CD8-positive, alpha-beta memory T cell (primary cell): ENCODE measurements around the gene HEATR3. TPM values are rescaled to one million over a fixed set of nuclear protein-coding genes. Genes with fewer than 3 reads are reported as not detected.

Experiments
- CTCF ChIA-PET: fragments of 350-600 bp; sonication (Branson Sonifier 250); formaldehyde crosslinking; loops from one replicate; lab custom pipeline; 2021; ENCODE audit warnings: antibody characterized with exemption; lab: Charles Lee
- POLR2A ChIA-PET: fragments of 350-600 bp; sonication (Branson Sonifier 250); formaldehyde crosslinking; loops from one replicate; lab custom pipeline; 2021; ENCODE audit warnings: antibody characterized with exemption; lab: Charles Lee
- DNase-seq, 5 donors: peaks; one replicate each; pipeline versions ENCODE4 v3.0.0 to v3.0.0-alpha.2; 2020 to 2022; ENCODE audit warnings: mixed read lengths in 1 of 5
- H3K27ac ChIP-seq: one replicate; pipeline ENCODE4 v1.7.0; 2013; ENCODE audit warnings: low read depth, mild to moderate bottlenecking, low read length, moderate library complexity
- H3K27me3 ChIP-seq: 2 replicates; pipeline ENCODE4 v1.7.0; 2013; ENCODE audit warnings: low read length, mild to moderate bottlenecking; ENCODE audit not compliant: insufficient read depth, poor library complexity, severe bottlenecking
- H3K36me3 ChIP-seq: 2 replicates; pipeline ENCODE4 v1.7.0; 2013; ENCODE audit warnings: mild to moderate bottlenecking, low read length, moderate library complexity; ENCODE audit not compliant: insufficient read depth
- H3K4me1 ChIP-seq: 2 replicates; pipeline ENCODE4 v1.7.0; 2013; ENCODE audit warnings: mild to moderate bottlenecking, low read length, moderate library complexity; ENCODE audit not compliant: insufficient read depth
- H3K4me3 ChIP-seq: 2 replicates; pipeline ENCODE4 v1.7.0; 2013; ENCODE audit warnings: mild to moderate bottlenecking, low read length
- H3K9me3 ChIP-seq: 2 replicates; pipeline ENCODE4 v1.7.0; 2013; ENCODE audit warnings: mild to moderate bottlenecking, low read length
- H3K27ac Mint-ChIP-seq, 8 donors: one replicate each; pipeline ENCODE4 v1.8.0; 2020 to 2021; ENCODE audit warnings: mixed read lengths in 8 of 8, mild to moderate bottlenecking in 6 of 8, inconsistent platforms in 3 of 8, moderate library complexity in 3 of 8
- H3K27me3 Mint-ChIP-seq, 2 donors: one replicate each; pipeline ENCODE4 v1.8.0; 2020 to 2021; ENCODE audit warnings: mixed read lengths in 2 of 2, mild to moderate bottlenecking in 1 of 2, moderate library complexity in 1 of 2
- H3K36me3 Mint-ChIP-seq, 3 donors: one replicate each; pipeline ENCODE4 v1.8.0; 2020 to 2021; ENCODE audit warnings: mixed read lengths in 3 of 3, inconsistent platforms in 1 of 3, mild to moderate bottlenecking in 1 of 3
- H3K4me1 Mint-ChIP-seq, 3 donors: one replicate each; pipeline ENCODE4 v1.8.0; 2020 to 2021; ENCODE audit warnings: mixed read lengths in 3 of 3, inconsistent platforms in 1 of 3, mild to moderate bottlenecking in 1 of 3
- H3K4me3 Mint-ChIP-seq, 7 donors: one replicate each; pipeline ENCODE4 v1.8.0; 2020 to 2021; ENCODE audit warnings: mixed read lengths in 7 of 7, mild to moderate bottlenecking in 6 of 7, moderate library complexity in 4 of 7, inconsistent platforms in 2 of 7
- H3K9me3 Mint-ChIP-seq, 5 donors: one replicate each; pipeline ENCODE4 v1.8.0; 2020 to 2022; ENCODE audit warnings: mixed read lengths in 5 of 5, mild to moderate bottlenecking in 3 of 5, moderate library complexity in 2 of 5, inconsistent platforms in 1 of 5
- polyA plus RNA-seq: library from polyadenylated mRNA; unstranded; fragments of 300-500 nt; fragmentation: Illumina TruSeq; gene quantifications from one replicate; pipeline ENCODE4 v1.2.3, GENCODE V29; 2021
- total RNA-seq, 2 experiments: library from RNA; stranded (reverse); gene quantifications; one replicate each; pipeline ENCODE4 v1.2.3, GENCODE V29; 2021

Gene HEATR3
- total and polyA plus RNA-seq, 3 experiments from 2014 or later = 7.4 to 26.2 (median 25.5) TPM

GRCh38 chr16:50103764-50104163 is 38.0 kb downstream of the HEATR3 start:
- Histone ChIP-seq H3K9me3 (no peaks in the 10 kb centered on the region), H3K4me3 (no peak overlapping the region), H3K27ac (no peak overlapping the region), H3K27me3 (no peaks in the 10 kb centered on the region), H3K4me1 (no peaks in the 10 kb centered on the region), H3K36me3 (peaks cover 33% of the 10 kb centered on the region)
- ChIA-PET POLR2A (no interaction called here), CTCF (no interaction called here)
- DNase-seq = no peak
- Mint-ChIP-seq H3K36me3 (peaks cover 18 to 76% (median 24%) of the 10 kb centered on the region in 3 donors), H3K9me3 (no peaks in the 10 kb centered on the region), H3K27ac (no peak overlapping the region), H3K27me3 (no peaks in the 10 kb centered on the region), H3K4me1 (no peaks in the 10 kb centered on the region), H3K4me3 (no peak overlapping the region)

DNA sequence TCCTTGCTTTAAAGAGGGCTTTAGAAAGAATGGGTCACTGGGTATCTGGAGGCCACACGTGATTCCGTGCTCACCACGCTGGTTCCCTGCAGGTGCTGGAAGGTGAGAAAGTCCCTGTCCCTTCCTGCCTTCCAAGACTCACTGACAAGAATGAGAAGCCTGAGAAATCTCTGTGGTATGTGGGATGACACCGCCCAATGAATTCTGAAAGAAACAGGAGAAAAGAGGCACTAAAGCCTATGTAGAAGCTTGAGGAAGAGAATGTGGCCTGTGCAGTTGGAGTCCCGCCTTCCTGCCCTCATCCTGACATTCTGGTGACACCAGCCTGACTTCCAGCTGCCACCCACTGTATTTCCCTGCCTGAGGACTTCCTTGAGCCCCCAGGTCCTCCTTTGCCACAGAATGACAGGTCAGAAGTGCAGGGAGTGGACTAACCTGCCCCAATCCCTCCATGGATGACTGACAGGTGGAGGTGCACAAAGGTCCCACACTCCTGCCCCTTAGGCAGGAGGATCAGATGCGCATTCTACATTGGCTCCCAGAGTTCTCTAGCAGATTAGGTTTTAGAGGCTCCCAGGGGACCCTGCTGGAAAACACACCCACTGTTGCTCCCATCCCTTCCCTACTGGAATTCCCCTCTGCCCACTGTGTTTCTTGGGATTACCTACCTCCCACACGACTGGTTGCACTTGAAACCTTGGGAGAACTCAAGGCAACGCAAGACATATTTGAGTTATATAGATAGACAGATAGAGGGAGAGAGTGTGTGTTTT is 48.8 kb downstream of the HEATR3 start:
- POLR2A ChIA-PET = no interaction called here
- CTCF ChIA-PET = no interaction called here
- H3K27me3 Mint-ChIP-seq = peaks cover 3 to 4% of the 10 kb centered on the region in 2 donors
- Histone ChIP-seq H3K4me1 (no peaks in the 10 kb centered on the region), H3K9me3 (no peaks in the 10 kb centered on the region), H3K27me3 (no peaks in the 10 kb centered on the region), H3K4me3 (no peak overlapping the region), H3K36me3 (no peaks in the 10 kb centered on the region), H3K27ac (no peak overlapping the region)
- no peak overlapping the region for H3K27ac Mint-ChIP-seq
- DNase-seq = no peak
- no peaks in the 10 kb centered on the region for H3K36me3 Mint-ChIP-seq
- no peaks in the 10 kb centered on the region for H3K9me3 Mint-ChIP-seq
- H3K4me1 Mint-ChIP-seq = no peaks in the 10 kb centered on the region
- no peak overlapping the region for H3K4me3 Mint-ChIP-seq

- no peak for DNase-seq
- POLR2A ChIA-PET = no interaction called here
- CTCF ChIA-PET = interaction anchor here (0.8 kb wide), 1 partner anchor 90 kb away, joined by 3 read pairs; no protein-coding TSS in a partner anchor
- H3K9me3 ChIP-seq = no peaks in the 10 kb centered on the region
- H3K36me3 ChIP-seq = no peaks in the 10 kb centered on the region
- Mint-ChIP-seq H3K27me3 (peaks cover 4% of the 10 kb centered on the region in 2 donors), H3K27ac (no peak overlapping the region), H3K36me3 (no peaks in the 10 kb centered on the region), H3K4me1 (peaks cover 10 to 14% (median 12%) of the 10 kb centered on the region in 3 donors), H3K9me3 (no peaks in the 10 kb centered on the region), H3K4me3 (no peak overlapping the region)
- no peaks in the 10 kb centered on the region for H3K27me3 ChIP-seq
- no peak overlapping the region for H3K27ac ChIP-seq
- H3K4me1 ChIP-seq = peaks cover 10% of the 10 kb centered on the region
- H3K4me3 ChIP-seq = no peak overlapping the region
Measured at GRCh38 chr16:50120711-50121110, 54.9 kb downstream of the HEATR3 start.

- Mint-ChIP-seq H3K36me3 (no peaks in the 10 kb centered on the region), H3K9me3 (no peaks in the 10 kb centered on the region), H3K27me3 (peaks cover 4% of the 10 kb centered on the region in 2 donors), H3K4me1 (peaks cover 10 to 14% (median 12%) of the 10 kb centered on the region in 3 donors), H3K4me3 (no peak overlapping the region), H3K27ac (peak overlapping the region in 1 of 8 donors; percentile 84)
- POLR2A ChIA-PET = no interaction called here
- Histone ChIP-seq H3K36me3 (no peaks in the 10 kb centered on the region), H3K27ac (no peak overlapping the region), H3K9me3 (no peaks in the 10 kb centered on the region), H3K4me1 (peaks cover 10% of the 10 kb centered on the region), H3K27me3 (no peaks in the 10 kb centered on the region), H3K4me3 (no peak overlapping the region)
- CTCF ChIA-PET = interaction anchor here (1.1 kb wide), 1 partner anchor 31 kb away, joined by 4 read pairs; no protein-coding TSS in a partner anchor
- DNase-seq = no peak
Measured at GRCh38 chr16:50121278-50121677, 55.5 kb downstream of the HEATR3 start.

DNA sequence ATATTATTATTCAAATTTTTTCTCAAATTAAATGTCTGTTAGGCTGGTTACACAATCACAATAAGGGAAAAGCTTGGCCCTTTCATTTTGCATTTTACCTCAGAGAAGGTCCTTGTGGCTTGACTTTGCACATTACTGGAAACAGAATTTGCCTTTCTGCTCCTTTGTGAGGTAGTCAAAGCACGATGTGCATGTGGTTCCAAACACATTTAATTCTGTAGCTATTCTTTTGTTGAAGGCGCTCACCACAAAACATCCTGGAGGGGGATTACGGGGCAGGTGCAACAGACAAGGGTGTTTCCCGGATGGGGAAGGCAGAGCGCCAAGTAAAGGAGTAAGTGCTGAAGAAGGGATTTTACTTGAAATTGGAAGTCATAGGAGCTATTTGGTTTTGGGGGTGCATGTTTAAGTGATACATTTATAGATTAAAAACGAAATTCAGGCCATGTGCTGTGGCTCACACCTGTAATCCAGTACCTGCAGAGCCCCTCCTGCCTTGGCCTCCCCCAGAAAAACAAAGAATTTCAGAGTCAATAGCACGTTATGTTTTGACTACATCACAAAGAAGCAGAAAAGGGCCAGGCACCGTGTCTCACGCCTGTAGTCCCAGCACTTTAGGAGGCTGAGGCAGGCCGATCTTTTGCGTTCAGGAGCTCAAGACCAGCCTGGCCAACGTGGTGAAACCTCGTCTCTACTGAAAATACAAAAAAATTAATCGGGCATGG is 56.1 kb downstream of the HEATR3 start:
- Histone ChIP-seq H3K27me3 (no peaks in the 10 kb centered on the region), H3K27ac (no peak overlapping the region), H3K36me3 (no peaks in the 10 kb centered on the region), H3K4me1 (peaks cover 10% of the 10 kb centered on the region), H3K4me3 (no peak overlapping the region), H3K9me3 (no peaks in the 10 kb centered on the region)
- ChIA-PET CTCF (interaction anchor here (1.1 to 1.3 kb wide), 2 partner anchors 30 to 97 kb away, joined by 3 to 4 read pairs; partner anchors contain the start of gene CNEP1R1), POLR2A (interaction anchor here (0.6 kb wide), 1 partner anchor 10 kb away, joined by 3 read pairs; no protein-coding TSS in a partner anchor)
- peaks cover 4% of the 10 kb centered on the region in 2 donors for H3K27me3 Mint-ChIP-seq
- peak overlapping the region in 3 of 8 donors; percentile 19 to 84 (median 41) for H3K27ac Mint-ChIP-seq
- H3K4me1 Mint-ChIP-seq = peaks cover 10 to 14% (median 12%) of the 10 kb centered on the region in 3 donors
- no peaks in the 10 kb centered on the region for H3K9me3 Mint-ChIP-seq
- DNase-seq = peak in 2 of 5 donors; percentile 11 to 64
- peak overlapping the region in 2 of 7 donors; percentile 1 to 6 for H3K4me3 Mint-ChIP-seq
- H3K36me3 Mint-ChIP-seq = no peaks in the 10 kb centered on the region

DNA sequence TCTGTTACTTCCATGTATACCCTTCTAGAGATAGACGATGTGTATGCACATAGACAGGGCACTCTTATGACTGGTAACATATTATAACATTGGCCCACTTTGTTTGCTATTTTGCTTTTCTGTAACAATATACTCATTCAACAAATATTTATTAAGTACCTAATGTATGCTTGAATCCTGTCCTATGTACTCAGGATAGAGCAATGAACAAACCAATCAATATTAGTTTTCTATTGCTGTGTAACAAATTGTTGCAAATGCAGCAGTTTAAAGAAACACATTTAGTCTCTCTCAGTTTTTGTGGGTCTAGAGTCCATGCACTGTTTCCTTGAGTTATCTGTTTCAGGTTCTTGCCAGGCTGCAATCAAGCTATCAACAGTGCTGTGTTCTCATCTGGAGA is 57.6 kb downstream of the HEATR3 start:
- POLR2A ChIA-PET = no interaction called here
- CTCF ChIA-PET = no interaction called here
- no peak overlapping the region for H3K27ac ChIP-seq
- peaks cover 4% of the 10 kb centered on the region in 2 donors for H3K27me3 Mint-ChIP-seq
- no peak overlapping the region for H3K27ac Mint-ChIP-seq
- H3K36me3 Mint-ChIP-seq = no peaks in the 10 kb centered on the region
- no peaks in the 10 kb centered on the region for H3K9me3 Mint-ChIP-seq
- H3K36me3 ChIP-seq = no peaks in the 10 kb centered on the region
- H3K4me3 Mint-ChIP-seq = no peak overlapping the region
- H3K4me1 Mint-ChIP-seq = peaks cover 10 to 14% (median 12%) of the 10 kb centered on the region in 3 donors
- H3K4me1 ChIP-seq = peaks cover 10% of the 10 kb centered on the region
- H3K27me3 ChIP-seq = no peaks in the 10 kb centered on the region
- no peak for DNase-seq
- no peak overlapping the region for H3K4me3 ChIP-seq
- no peaks in the 10 kb centered on the region for H3K9me3 ChIP-seq

DNA sequence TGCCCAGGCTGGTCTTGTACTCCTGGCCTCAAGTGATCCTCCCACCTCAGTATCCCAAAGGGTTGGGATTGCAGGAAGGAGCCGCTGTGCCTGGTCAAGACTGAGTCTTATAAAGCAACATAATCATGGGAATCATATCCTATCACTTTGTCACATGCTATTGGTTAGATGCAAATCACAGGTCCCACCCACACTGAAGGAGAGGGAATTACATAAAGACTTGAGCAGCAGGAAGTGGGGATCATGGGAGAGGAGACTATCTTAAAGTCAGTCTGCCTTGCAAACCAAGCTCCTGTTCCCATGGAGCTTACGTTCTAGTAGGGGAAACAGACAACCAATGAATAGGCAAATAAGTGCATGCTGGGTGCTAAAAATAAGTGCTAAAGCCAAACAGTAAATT is 59.0 kb downstream of the HEATR3 start:
- Mint-ChIP-seq H3K4me1 (peaks cover 10 to 14% (median 12%) of the 10 kb centered on the region in 3 donors), H3K4me3 (no peak overlapping the region), H3K36me3 (no peaks in the 10 kb centered on the region), H3K27ac (no peak overlapping the region), H3K9me3 (no peaks in the 10 kb centered on the region), H3K27me3 (peaks cover 2 to 4% of the 10 kb centered on the region in 2 donors)
- ChIA-PET CTCF (no interaction called here), POLR2A (no interaction called here)
- Histone ChIP-seq H3K4me3 (no peak overlapping the region), H3K4me1 (peaks cover 10% of the 10 kb centered on the region), H3K9me3 (no peaks in the 10 kb centered on the region), H3K27ac (no peak overlapping the region), H3K27me3 (no peaks in the 10 kb centered on the region), H3K36me3 (no peaks in the 10 kb centered on the region)
- no peak for DNase-seq

GRCh38 chr16:50126183-50126582 is 60.4 kb downstream of the HEATR3 start:
- Mint-ChIP-seq H3K36me3 (no peaks in the 10 kb centered on the region), H3K27me3 (peaks cover 2 to 4% of the 10 kb centered on the region in 2 donors), H3K27ac (no peak overlapping the region), H3K4me1 (peaks cover 10 to 11% (median 11%) of the 10 kb centered on the region in 3 donors), H3K9me3 (no peaks in the 10 kb centered on the region), H3K4me3 (no peak overlapping the region)
- Histone ChIP-seq H3K27me3 (no peaks in the 10 kb centered on the region), H3K9me3 (no peaks in the 10 kb centered on the region), H3K27ac (no peak overlapping the region), H3K4me1 (peaks cover 10% of the 10 kb centered on the region), H3K4me3 (no peak overlapping the region), H3K36me3 (no peaks in the 10 kb centered on the region)
- ChIA-PET POLR2A (no interaction called here), CTCF (interaction anchor here (0.7 kb wide), 1 partner anchor 124 kb away, joined by 4 read pairs; no protein-coding TSS in a partner anchor)
- DNase-seq = no peak
